Measurements from ENCODE around the gene BRIP1.

DNA sequence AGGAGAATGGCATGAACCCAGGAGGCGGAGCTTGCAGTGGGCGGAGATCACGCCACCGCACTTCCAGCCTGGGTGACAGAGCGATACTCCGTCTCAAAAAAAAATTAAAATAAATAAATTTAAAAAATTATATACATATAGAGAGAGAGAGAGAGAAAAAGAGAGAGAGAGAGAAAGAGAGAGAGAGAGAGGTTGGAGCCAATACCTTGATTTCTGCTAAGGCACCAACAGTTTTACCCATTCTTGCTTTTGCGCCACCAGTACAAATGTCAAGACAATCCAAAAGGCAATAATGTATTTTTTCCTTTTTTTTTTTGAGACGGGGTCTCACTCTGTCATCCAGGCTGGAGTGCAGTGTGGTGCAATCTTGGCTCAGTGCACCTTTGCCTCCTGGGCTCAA lies 17.2 kb downstream of the BRIP1 start:
- TF ChIP-seq, protein P1, sequence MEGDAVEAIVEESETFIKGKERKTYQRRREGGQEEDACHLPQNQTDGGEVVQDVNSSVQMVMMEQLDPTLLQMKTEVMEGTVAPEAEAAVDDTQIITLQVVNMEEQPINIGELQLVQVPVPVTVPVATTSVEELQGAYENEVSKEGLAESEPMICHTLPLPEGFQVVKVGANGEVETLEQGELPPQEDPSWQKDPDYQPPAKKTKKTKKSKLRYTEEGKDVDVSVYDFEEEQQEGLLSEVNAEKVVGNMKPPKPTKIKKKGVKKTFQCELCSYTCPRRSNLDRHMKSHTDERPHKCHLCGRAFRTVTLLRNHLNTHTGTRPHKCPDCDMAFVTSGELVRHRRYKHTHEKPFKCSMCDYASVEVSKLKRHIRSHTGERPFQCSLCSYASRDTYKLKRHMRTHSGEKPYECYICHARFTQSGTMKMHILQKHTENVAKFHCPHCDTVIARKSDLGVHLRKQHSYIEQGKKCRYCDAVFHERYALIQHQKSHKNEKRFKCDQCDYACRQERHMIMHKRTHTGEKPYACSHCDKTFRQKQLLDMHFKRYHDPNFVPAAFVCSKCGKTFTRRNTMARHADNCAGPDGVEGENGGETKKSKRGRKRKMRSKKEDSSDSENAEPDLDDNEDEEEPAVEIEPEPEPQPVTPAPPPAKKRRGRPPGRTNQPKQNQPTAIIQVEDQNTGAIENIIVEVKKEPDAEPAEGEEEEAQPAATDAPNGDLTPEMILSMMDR (IDR thresholded peaks at IDR 0.05): no peak
- no peak for TF ChIP-seq EZH2phosphoT487 (IDR thresholded peaks at IDR 0.05)
